ENCODE results near the gene OR2H2.

Gene OR2H2

GRCh38 chr6:29593199-29593855 is 8.4 kb downstream of the OR2H2 start:
- no peak for DNase-seq

GRCh38 chr6:29596381-29596900 is 11.5 kb downstream of the OR2H2 start:
- DNase-seq = no peak

- DNase-seq = no peak
These were observed 12.3 kb downstream of the OR2H2 start for GRCh38 chr6:29597184-29597583.

- no peak for DNase-seq
These were observed 13.3 kb downstream of the OR2H2 start for GRCh38 chr6:29598172-29598747.

- no peak for DNase-seq
These were observed 17.8 kb downstream of the OR2H2 start for GRCh38 chr6:29602564-29603361.

GRCh38 chr6:29603456-29603855 is 18.5 kb downstream of the OR2H2 start:
- no peak for DNase-seq

- DNase-seq = no peak
These were observed 19.0 kb downstream of the OR2H2 start for GRCh38 chr6:29603930-29604329.

GRCh38 chr6:29608131-29608530 is 23.2 kb downstream of the OR2H2 start:
- DNase-seq = no peak

- no peak for DNase-seq
These were observed 25.6 kb downstream of the OR2H2 start for GRCh38 chr6:29610540-29610939.

GRCh38 chr6:29611426-29611825 is 26.5 kb downstream of the OR2H2 start:
- no peak for DNase-seq

- no peak for DNase-seq
These were observed 33.0 kb downstream of the OR2H2 start for GRCh38 chr6:29617782-29618554.

- peak; percentile 30 for DNase-seq
These were observed 34.7 kb downstream of the OR2H2 start for GRCh38 chr6:29619578-29620160.

GRCh38 chr6:29620630-29621029 is 35.7 kb downstream of the OR2H2 start:
- no peak for DNase-seq

- no peak for DNase-seq
These were observed 39.6 kb downstream of the OR2H2 start for GRCh38 chr6:29624520-29624961.

- DNase-seq = no peak
These were observed 40.5 kb downstream of the OR2H2 start for GRCh38 chr6:29625337-29625930.

- DNase-seq = no peak
These were observed 42.2 kb downstream of the OR2H2 start for GRCh38 chr6:29626948-29627754.

- DNase-seq = peak; percentile 42
These were observed 43.0 kb downstream of the OR2H2 start for GRCh38 chr6:29627755-29628418.

- DNase-seq = peak; percentile 53
These were observed 43.7 kb downstream of the OR2H2 start for GRCh38 chr6:29628419-29629281.

- DNase-seq = no peak
These were observed 44.6 kb downstream of the OR2H2 start for GRCh38 chr6:29629571-29629970.

- no peak for DNase-seq
These were observed 45.4 kb downstream of the OR2H2 start for GRCh38 chr6:29630315-29630714.
